ENCODE results near the gene UIMC1. TPM values are rescaled to one million over a fixed set of nuclear protein-coding genes. Genes with fewer than 3 reads are reported as not detected.

Gene UIMC1
- total and polyA plus RNA-seq, 2 of the 4 experiments (the other 2 are of a cell fraction) = 19.5 to 27.6 TPM

- intact Hi-C loops (cut with micrococcal nuclease) = no loop called here
These were observed 118.3 kb downstream of the UIMC1 start for GRCh38 chr5:176888016-176888864.

More at GRCh38 chr5:176888016-176888864, 118.3 kb downstream of the UIMC1 start:
- Histone ChIP-seq H3K9me3 (ENCODE audit: control insufficient read depth, insufficient read depth, low read length) (no peaks in the 10 kb centered on the region), H2AK5ac (ENCODE audit: low read depth, low read length) (no peak overlapping the region), H3K56ac (ENCODE audit: extremely low read depth, insufficient read depth, low read length) (no peak overlapping the region), H2AK9ac (replicated peaks; ENCODE audit: low read depth, low read length, poor library complexity) (no peak overlapping the region), H4K8ac (ENCODE audit: low read depth in 2 of 2, low read length in 2 of 2) (no peak overlapping the region), H3K4me2 (ENCODE audit: low read depth, low read length) (no peak overlapping the region), H3K4ac (ENCODE audit: low read depth, low read length) (no peak overlapping the region), H3K9me1 (ENCODE audit: insufficient read depth, low read length) (no peaks in the 10 kb centered on the region), H4K20me1 (ENCODE audit: insufficient read depth, low read length) (no peaks in the 10 kb centered on the region), H2BK5ac (ENCODE audit: low read depth, low read length, poor library complexity, severe bottlenecking) (no peak overlapping the region), H3K4me1 (ENCODE audit: control insufficient read depth, insufficient read depth, low read length) (no peaks in the 10 kb centered on the region), H3K18ac (ENCODE audit: low read depth, low read length) (no peak overlapping the region), H3K36me3 (ENCODE audit: control insufficient read depth, insufficient read depth, low read length) (no peaks in the 10 kb centered on the region), H2BK20ac (ENCODE audit: low read depth, low read length) (no peak overlapping the region), H3K79me1 (ENCODE audit: low read depth in 1 of 2, low read length in 2 of 2) (no peaks in the 10 kb centered on the region), H3K4me3 (ENCODE audit: insufficient read depth, low read depth, low read length) (no peak overlapping the region), H3K27me3 (ENCODE audit: control insufficient read depth, insufficient read depth, low read length) (peaks cover 53% of the 10 kb centered on the region), H3K9ac (ENCODE audit: low read depth, low read length) (no peak overlapping the region), H3K14ac (replicated peaks; ENCODE audit: low read depth, low read length) (no peak overlapping the region), H3K23ac (ENCODE audit: low read depth, low read length) (no peak overlapping the region), H4K91ac (ENCODE audit: insufficient read depth, low read depth, low read length) (no peak overlapping the region), H2BK120ac (ENCODE audit: low read depth, low read length) (no peak overlapping the region), H2AFZ (replicated peaks; ENCODE audit: low read length, poor library complexity) (no peak overlapping the region), H3K27ac (ENCODE audit: insufficient read depth, low read length) (no peak overlapping the region), H4K5ac (ENCODE audit: low read depth, low read length) (no peak overlapping the region), H2BK15ac (ENCODE audit: low read depth, low read length) (no peak overlapping the region)
- WGBS, 2 experiments (ENCODE audit: extremely low coverage in 2 of 2, insufficient read length in 1 of 2) = 80% methylated on average over 13 of the region's 27 CpGs; no CpG with 5 or more reads in 1 of the 2 experiments
- POLR2A ChIA-PET (ENCODE audit: unreplicated experiment) = no interaction called here
- ATAC-seq (ENCODE audit: low read depth) (no peak), DNase-seq (no peak)
- dilution Hi-C loops (cut with HindIII; ENCODE audit: low sequenced_read_pairs, unreplicated experiment) = no loop called here
- in situ Hi-C loops (cut with MboI; ENCODE audit: low sequenced_read_pairs) = no loop called here
- TF ChIP-seq RAD21 (IDR thresholded peaks at IDR 0.05; ENCODE audit: low read length) (no peak), ELK1 (IDR thresholded peaks at IDR 0.05; ENCODE audit: borderline replicate concordance, low read depth, low read length) (no peak), FOS (IDR thresholded peaks at IDR 0.05; ENCODE audit: low read depth, low read length) (no peak), CTCF (conservative IDR thresholded peaks at IDR 0.05; ENCODE audit: low read depth, low read length) (no peak), USF2 (IDR thresholded peaks at IDR 0.05; ENCODE audit: low read depth, low read length) (no peak), MAFK (IDR thresholded peaks at IDR 0.05; ENCODE audit: low read depth, low read length) (no peak), SMC3 (IDR thresholded peaks at IDR 0.05; ENCODE audit: low read depth, low read length) (no peak), MAZ (IDR thresholded peaks at IDR 0.05; ENCODE audit: borderline replicate concordance, low read depth, low read length) (no peak), RFX5 (IDR thresholded peaks at IDR 0.05; ENCODE audit: low read depth, low read length) (no peak), CHD1 (IDR thresholded peaks at IDR 0.05; ENCODE audit: low read depth, low read length) (no peak), RCOR1 (IDR thresholded peaks at IDR 0.05; ENCODE audit: insufficient replicate concordance, low read length) (no peak)
- BruUV-seq (replicated peaks) = no TSS peak
- CTCF ChIA-PET = no interaction called here

All from IMR-90 (cell line).